Activated CD4-positive, alpha-beta T cell treated with anti-CD3 and anti-CD28 coated beads, Interleukin-2, amount 50 U/mL, for 48 hours (primary cell): ENCODE data around the gene CARD11.

Source experiments
- DNase-seq, 2 experiments: peaks; one replicate each; pipeline ENCODE4 v3.0.0-alpha.2; 2020

The CARD11 gene

GRCh38 chr7:2979951-2980350, 63.7 kb downstream of the CARD11 start:
- no peak for DNase-seq

- no peak for DNase-seq
These were observed 64.5 kb downstream of the CARD11 start for GRCh38 chr7:2979201-2979631.

GRCh38 chr7:2978408-2978807, 65.3 kb downstream of the CARD11 start:
- DNase-seq = peak; percentile 91 to 94

- DNase-seq = no peak
These were observed 67.8 kb downstream of the CARD11 start for GRCh38 chr7:2975821-2976371.

- no peak for DNase-seq
These were observed 69.4 kb downstream of the CARD11 start for GRCh38 chr7:2974093-2974819.

- DNase-seq = no peak
These were observed 70.9 kb downstream of the CARD11 start for GRCh38 chr7:2972835-2973161.

GRCh38 chr7:2971914-2972834, 71.5 kb downstream of the CARD11 start:
- DNase-seq = no peak

GRCh38 chr7:2970861-2971260, 72.8 kb downstream of the CARD11 start:
- DNase-seq = no peak

GRCh38 chr7:2970307-2970664, 73.4 kb downstream of the CARD11 start:
- no peak for DNase-seq

GRCh38 chr7:2969398-2970306, 74.0 kb downstream of the CARD11 start:
- DNase-seq = no peak

- no peak for DNase-seq
These were observed 74.9 kb downstream of the CARD11 start for GRCh38 chr7:2968616-2969397.

GRCh38 chr7:2968176-2968575, 75.5 kb downstream of the CARD11 start:
- DNase-seq = no peak

GRCh38 chr7:2967705-2968104, 76.0 kb downstream of the CARD11 start:
- no peak for DNase-seq

GRCh38 chr7:2967253-2967652, 76.4 kb downstream of the CARD11 start:
- no peak for DNase-seq

- peak in 1 of 2 experiments; percentile 2 for DNase-seq
These were observed 77.1 kb downstream of the CARD11 start for GRCh38 chr7:2966466-2967078.

GRCh38 chr7:2965745-2966270, 77.9 kb downstream of the CARD11 start:
- peak in 1 of 2 experiments; percentile 2 for DNase-seq

GRCh38 chr7:2965301-2965700, 78.4 kb downstream of the CARD11 start:
- DNase-seq = no peak

- DNase-seq = no peak
These were observed 79.5 kb downstream of the CARD11 start for GRCh38 chr7:2964208-2964607.

- DNase-seq = no peak
These were observed 80.8 kb downstream of the CARD11 start for GRCh38 chr7:2962865-2963264.

- no peak for DNase-seq
These were observed 83.7 kb downstream of the CARD11 start for GRCh38 chr7:2959828-2960599.
